Measurements from ENCODE around the gene AOPEP.

GRCh38 chr9:94857791-94858190, 131.3 kb downstream of the AOPEP start:
- TF ChIP-seq, protein P1, sequence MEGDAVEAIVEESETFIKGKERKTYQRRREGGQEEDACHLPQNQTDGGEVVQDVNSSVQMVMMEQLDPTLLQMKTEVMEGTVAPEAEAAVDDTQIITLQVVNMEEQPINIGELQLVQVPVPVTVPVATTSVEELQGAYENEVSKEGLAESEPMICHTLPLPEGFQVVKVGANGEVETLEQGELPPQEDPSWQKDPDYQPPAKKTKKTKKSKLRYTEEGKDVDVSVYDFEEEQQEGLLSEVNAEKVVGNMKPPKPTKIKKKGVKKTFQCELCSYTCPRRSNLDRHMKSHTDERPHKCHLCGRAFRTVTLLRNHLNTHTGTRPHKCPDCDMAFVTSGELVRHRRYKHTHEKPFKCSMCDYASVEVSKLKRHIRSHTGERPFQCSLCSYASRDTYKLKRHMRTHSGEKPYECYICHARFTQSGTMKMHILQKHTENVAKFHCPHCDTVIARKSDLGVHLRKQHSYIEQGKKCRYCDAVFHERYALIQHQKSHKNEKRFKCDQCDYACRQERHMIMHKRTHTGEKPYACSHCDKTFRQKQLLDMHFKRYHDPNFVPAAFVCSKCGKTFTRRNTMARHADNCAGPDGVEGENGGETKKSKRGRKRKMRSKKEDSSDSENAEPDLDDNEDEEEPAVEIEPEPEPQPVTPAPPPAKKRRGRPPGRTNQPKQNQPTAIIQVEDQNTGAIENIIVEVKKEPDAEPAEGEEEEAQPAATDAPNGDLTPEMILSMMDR (IDR thresholded peaks at IDR 0.05) = no peak
- no peak for TF ChIP-seq POLR2A (IDR thresholded peaks at IDR 0.05)
